Naive B cell (primary cell): Measurements from ENCODE around the gene C20orf202. TPM values are rescaled to one million over a fixed set of nuclear protein-coding genes. Genes with fewer than 3 reads are reported as not detected.
"Not testable (repeated sequence)": the region's sequence is repeated elsewhere in the genome, so short reads cannot be mapped to it uniquely, and the experiment has no call there.

Experiments
- ATAC-seq, 2 donors: fragments of 150-1000 bp; cut with Tn5 transposase; 2 replicates each; pipeline ENCODE4 v1.10.0; 2021; ENCODE audit warnings: low read depth in 2 of 2, mild to moderate bottlenecking in 2 of 2, moderate library complexity in 2 of 2
- DNase-seq: peaks from one replicate; pipeline ENCODE4 v3.0.0; 2022
- H3K27ac Mint-ChIP-seq, 6 donors: one replicate each; pipeline ENCODE4 v1.8.0; 2020 to 2022; ENCODE audit warnings: mild to moderate bottlenecking in 6 of 6, mixed read lengths in 6 of 6, moderate library complexity in 5 of 6, inconsistent platforms in 2 of 6
- H3K27me3 Mint-ChIP-seq, 3 donors: one replicate each; pipeline ENCODE4 v1.8.0; 2021 to 2022; ENCODE audit warnings: mixed read lengths in 3 of 3, mild to moderate bottlenecking in 1 of 3
- H3K36me3 Mint-ChIP-seq, 2 donors: one replicate each; pipeline ENCODE4 v1.8.0; 2020 to 2022; ENCODE audit warnings: mixed read lengths in 2 of 2, inconsistent platforms in 1 of 2, mild to moderate bottlenecking in 1 of 2
- H3K4me1 Mint-ChIP-seq, 3 donors: one replicate each; pipeline ENCODE4 v1.8.0; 2020 to 2022; ENCODE audit warnings: mixed read lengths in 3 of 3, inconsistent platforms in 1 of 3, mild to moderate bottlenecking in 1 of 3, moderate library complexity in 1 of 3
- H3K4me3 Mint-ChIP-seq, 8 donors: one replicate each; pipeline ENCODE4 v1.8.0; 2020 to 2022; ENCODE audit warnings: mild to moderate bottlenecking in 8 of 8, mixed read lengths in 8 of 8, moderate library complexity in 8 of 8, inconsistent platforms in 2 of 8
- H3K9me3 Mint-ChIP-seq, 7 donors: one replicate each; pipeline ENCODE4 v1.8.0; 2020 to 2022; ENCODE audit warnings: mixed read lengths in 7 of 7, mild to moderate bottlenecking in 5 of 7, inconsistent platforms in 2 of 7, moderate library complexity in 1 of 7
- polyA plus RNA-seq, 6 donors: library from polyadenylated mRNA; unstranded; fragments of 300-500 nt; fragmentation: Illumina TruSeq; gene quantifications; one replicate each; pipeline ENCODE4 v1.2.3, GENCODE V29; 2021; ENCODE audit warnings: low read depth in 6 of 6

C20orf202 gene
- polyA plus RNA-seq, 6 donors from 2014 or later = 0.41 TPM; not detected in 5

GRCh38 chr20:1216527-1217427 is 13.5 kb downstream of the C20orf202 start:
- not testable (repeated sequence) for H3K36me3 Mint-ChIP-seq, H3K4me3 Mint-ChIP-seq, ATAC-seq, H3K4me1 Mint-ChIP-seq, DNase-seq, H3K27ac Mint-ChIP-seq, H3K9me3 Mint-ChIP-seq
- peaks cover 21 to 70% (median 45%) of the 10 kb centered on the region in 3 donors for H3K27me3 Mint-ChIP-seq

- not testable (repeated sequence) for H3K27ac Mint-ChIP-seq, ATAC-seq, H3K4me3 Mint-ChIP-seq, H3K36me3 Mint-ChIP-seq, DNase-seq
- Mint-ChIP-seq H3K27me3 (peaks cover 3 to 53% (median 20%) of the 10 kb centered on the region in 3 donors), H3K9me3 (peaks cover 0 to 21% (median 8%) of the 10 kb centered on the region in 7 donors), H3K4me1 (peaks cover 3 to 16% (median 13%) of the 10 kb centered on the region in 3 donors)
Observed at GRCh38 chr20:1222750-1223149, 19.5 kb downstream of the C20orf202 start.

DNA sequence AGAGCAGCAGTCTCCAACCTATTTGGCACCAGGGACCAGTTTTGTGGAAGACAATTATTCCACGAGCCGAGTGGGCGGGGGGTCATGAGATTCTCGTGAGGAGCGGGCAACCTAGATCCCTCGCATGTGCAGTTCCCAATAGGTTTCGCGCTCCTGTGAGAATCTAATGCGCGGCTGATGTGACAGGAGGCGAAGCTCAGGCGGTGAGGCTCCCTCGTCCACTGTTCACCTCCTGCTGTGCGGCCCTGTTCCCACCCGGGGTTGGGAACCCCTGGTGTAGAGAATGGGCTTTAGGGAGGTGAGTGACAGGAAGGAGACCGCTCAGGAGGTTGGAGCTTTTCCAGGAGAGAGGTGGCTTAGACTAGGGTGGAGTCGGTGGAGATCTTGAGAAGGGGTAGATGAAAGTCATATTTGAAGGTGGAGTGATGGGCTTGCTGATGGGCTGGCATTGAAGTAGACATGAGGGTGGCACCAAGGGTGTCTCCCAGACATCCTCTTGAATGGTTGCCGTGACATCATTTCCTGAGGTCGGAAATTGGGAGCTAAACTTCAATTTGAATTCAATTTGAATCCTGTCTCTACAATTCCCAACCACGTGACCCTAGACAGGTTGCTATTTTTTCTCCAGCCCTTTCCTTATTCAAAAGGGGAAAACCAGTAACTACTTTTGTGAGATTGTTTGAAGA is 21.1 kb downstream of the C20orf202 start:
- no peak for ATAC-seq
- Mint-ChIP-seq H3K4me3 (peak overlapping the region in 6 of 8 donors; percentile 5 to 83 (median 48)), H3K27me3 (peaks cover 8 to 45% (median 19%) of the 10 kb centered on the region in 3 donors), H3K27ac (no peak overlapping the region), H3K4me1 (peaks cover 3 to 16% (median 13%) of the 10 kb centered on the region in 3 donors), H3K36me3 (no peaks in the 10 kb centered on the region), H3K9me3 (peaks cover 0 to 21% (median 8%) of the 10 kb centered on the region in 7 donors)
- no peak for DNase-seq

DNA sequence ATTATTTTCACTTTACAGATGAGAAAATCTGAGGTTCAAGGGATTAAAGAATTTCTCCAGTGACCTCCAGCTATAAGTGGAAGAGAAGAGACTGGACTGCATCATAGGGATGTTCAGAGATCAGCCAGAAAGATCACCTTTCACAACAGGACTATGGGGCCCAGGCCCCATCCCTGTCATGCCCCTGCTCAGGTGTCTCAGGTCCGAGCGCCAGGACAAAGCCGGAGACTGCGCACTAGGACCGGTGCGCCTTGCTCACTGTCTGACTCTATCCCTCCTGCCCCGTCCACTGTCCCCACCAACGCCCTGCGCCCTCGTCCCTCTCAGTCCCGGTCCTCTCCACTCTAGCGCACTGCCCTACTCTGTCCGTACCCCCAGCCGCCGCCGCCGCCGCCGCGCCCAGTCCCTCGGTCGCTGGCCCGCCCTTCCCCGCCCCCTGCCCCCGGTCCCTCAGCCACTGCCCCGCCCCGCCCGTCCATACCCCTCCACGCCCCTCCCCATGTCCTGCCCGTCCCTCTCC is 22.1 kb downstream of the C20orf202 start:
- Mint-ChIP-seq H3K27ac (peak overlapping the region in 1 of 6 donors; percentile 42), H3K9me3 (peaks cover 0 to 21% (median 8%) of the 10 kb centered on the region in 7 donors), H3K4me3 (peak overlapping the region; percentile 47 to 91 (median 71)), H3K27me3 (peaks cover 14 to 48% (median 24%) of the 10 kb centered on the region in 3 donors), H3K36me3 (no peaks in the 10 kb centered on the region), H3K4me1 (peaks cover 3 to 16% (median 13%) of the 10 kb centered on the region in 3 donors)
- ATAC-seq (peak; percentile 22 to 30), DNase-seq (no peak)

DNA sequence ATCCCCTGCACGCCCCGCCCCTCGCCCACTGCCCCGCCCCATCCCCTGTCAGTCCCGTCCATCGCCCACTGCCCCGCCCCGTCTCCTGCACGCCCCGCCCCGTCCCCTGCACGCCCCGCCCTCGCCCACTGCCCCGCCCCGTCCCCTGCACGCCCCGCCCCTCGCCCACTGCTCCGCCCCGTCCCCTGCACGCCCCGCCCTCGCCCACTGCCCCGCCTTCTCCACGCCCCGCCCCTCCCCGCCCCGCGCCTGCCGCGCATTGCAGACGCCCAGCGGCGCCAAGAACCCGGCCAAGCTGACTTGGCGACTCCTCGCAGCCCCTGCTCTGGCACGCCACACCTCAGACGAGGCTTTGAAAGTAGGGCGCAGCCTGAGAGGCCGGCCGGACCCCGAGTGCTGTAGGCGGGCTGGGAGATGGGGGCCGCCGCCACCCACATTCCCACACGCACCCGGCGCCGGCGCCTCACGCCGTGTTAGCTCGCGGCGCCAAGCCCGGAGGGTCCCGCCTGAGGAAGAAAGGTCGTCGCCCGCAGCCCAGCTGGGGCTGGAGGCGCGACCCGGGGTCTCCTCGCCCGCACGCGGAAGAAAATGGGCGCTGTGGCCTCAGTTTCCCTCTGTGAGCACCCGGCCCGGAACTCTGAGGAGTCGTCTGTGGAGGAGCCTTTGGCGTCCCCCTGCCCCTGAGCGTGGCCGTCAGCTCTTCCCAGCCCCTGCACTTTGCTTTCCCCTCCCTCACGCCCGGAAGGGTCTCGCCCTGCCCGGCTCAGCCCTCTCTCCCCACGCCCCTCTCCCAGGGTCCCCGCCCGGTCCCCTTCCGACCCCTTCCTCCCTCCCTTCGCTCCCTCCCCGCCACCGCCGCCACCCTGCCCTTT is 22.8 kb downstream of the C20orf202 start, which contains the start of gene RAD21L1:
TSS of gene RAD21L1 (plus strand) at position 262 of the 872 bp plus-strand sequence. CDS start 2,410 bp downstream, outside the sequence.
- no peaks in the 10 kb centered on the region for H3K36me3 Mint-ChIP-seq
- peak within 1 kb of the TSS; percentile 69 to 91 (median 80) for H3K4me3 Mint-ChIP-seq
- H3K9me3 Mint-ChIP-seq = peaks cover 0 to 21% (median 8%) of the 10 kb centered on the region in 7 donors
- peaks cover 18 to 53% (median 30%) of the 10 kb centered on the region in 3 donors for H3K27me3 Mint-ChIP-seq
- peaks cover 3 to 16% (median 13%) of the 10 kb centered on the region in 3 donors for H3K4me1 Mint-ChIP-seq
- ATAC-seq (peak; percentile 72 to 79), DNase-seq (peak; percentile 41)
- H3K27ac Mint-ChIP-seq = peak within 1 kb of the TSS in 1 of 6 donors; percentile 42

DNA sequence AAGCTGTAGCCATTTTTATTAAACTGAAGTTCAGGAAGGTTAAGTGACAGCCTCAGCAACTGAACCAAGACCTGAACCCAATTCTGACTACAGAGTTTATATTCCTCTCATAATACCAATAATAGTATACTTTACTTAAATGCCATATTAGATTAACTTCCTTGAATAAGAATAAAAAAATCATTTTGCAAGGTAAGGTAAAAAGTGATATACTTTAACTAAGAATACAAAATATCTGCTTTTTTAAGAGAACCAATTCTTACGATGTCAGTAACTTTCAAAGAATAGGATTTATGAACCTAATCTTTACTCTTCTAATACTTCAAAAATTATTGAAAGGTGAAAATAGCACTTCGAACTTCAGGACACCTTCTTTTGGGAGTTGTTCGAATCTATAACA is 26.3 kb downstream of the C20orf202 start:
- peaks cover 3 to 13% (median 13%) of the 10 kb centered on the region in 3 donors for H3K4me1 Mint-ChIP-seq
- H3K36me3 Mint-ChIP-seq = no peaks in the 10 kb centered on the region
- H3K27me3 Mint-ChIP-seq = peaks cover 21 to 33% (median 29%) of the 10 kb centered on the region in 3 donors
- peaks cover 0 to 6% (median 0%) of the 10 kb centered on the region in 7 donors for H3K9me3 Mint-ChIP-seq
- ATAC-seq (no peak), DNase-seq (no peak)
- H3K4me3 Mint-ChIP-seq = no peak overlapping the region
- H3K27ac Mint-ChIP-seq = no peak overlapping the region

GRCh38 chr20:1232286-1233111 is 29.2 kb downstream of the C20orf202 start:
- H3K27me3 Mint-ChIP-seq = peaks cover 24 to 44% (median 32%) of the 10 kb centered on the region in 3 donors
- ATAC-seq = no peak
- H3K4me1 Mint-ChIP-seq = no peaks in the 10 kb centered on the region

DNA sequence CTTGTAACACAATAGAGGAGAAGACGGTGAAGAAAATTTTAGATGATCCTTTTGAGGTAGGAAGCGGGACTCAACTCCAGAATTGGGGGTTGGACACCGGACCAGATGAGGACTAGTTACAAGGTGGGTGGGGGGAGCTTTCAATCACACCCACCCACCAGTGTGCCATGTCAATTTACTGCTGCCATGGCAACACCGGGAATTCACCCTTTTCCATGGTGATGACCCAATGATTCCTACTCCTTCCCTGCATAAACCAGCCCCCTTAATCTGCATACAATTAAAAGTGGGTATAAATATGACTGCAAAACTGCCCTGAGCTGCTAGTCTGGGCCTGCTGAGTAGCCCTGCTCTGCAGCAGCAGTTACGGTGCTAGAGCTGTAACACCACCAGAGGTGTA is 37.3 kb downstream of the C20orf202 start:
- ATAC-seq (no peak), DNase-seq (no peak)
- H3K27ac Mint-ChIP-seq = no peak overlapping the region
- H3K36me3 Mint-ChIP-seq = no peaks in the 10 kb centered on the region
- H3K27me3 Mint-ChIP-seq = peaks cover 29 to 35% (median 34%) of the 10 kb centered on the region in 3 donors
- peaks cover 0 to 7% (median 4%) of the 10 kb centered on the region in 3 donors for H3K4me1 Mint-ChIP-seq
- H3K4me3 Mint-ChIP-seq = no peak overlapping the region
- H3K9me3 Mint-ChIP-seq = no peaks in the 10 kb centered on the region

More at GRCh38 chr20:1232286-1233111, 29.2 kb downstream of the C20orf202 start:
- no peak for DNase-seq
- Mint-ChIP-seq H3K9me3 (no peaks in the 10 kb centered on the region), H3K27ac (no peak overlapping the region), H3K4me3 (no peak overlapping the region), H3K36me3 (no peaks in the 10 kb centered on the region)

DNA sequence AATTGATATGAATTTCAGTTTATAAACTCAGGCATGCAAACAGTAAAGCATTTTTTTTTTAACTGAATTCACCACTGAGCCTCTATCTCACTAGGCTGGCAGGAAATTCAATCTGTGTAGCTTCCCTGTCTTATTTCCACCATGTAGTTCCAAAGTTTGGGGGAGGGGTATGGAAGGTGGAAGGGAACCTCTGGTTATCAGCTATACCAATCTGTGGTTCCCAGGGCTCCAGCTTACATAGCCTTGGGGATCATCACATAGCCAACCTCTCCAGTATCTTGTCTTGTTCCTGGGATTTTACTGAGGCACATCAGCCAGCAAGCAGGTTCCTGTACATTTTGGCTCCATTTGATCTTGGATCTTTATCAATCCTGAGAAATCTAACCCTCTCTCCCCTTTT is 38.2 kb downstream of the C20orf202 start:
- Mint-ChIP-seq H3K9me3 (no peaks in the 10 kb centered on the region), H3K36me3 (no peaks in the 10 kb centered on the region), H3K4me1 (peaks cover 0 to 7% (median 4%) of the 10 kb centered on the region in 3 donors), H3K4me3 (no peak overlapping the region), H3K27me3 (peaks cover 24 to 26% (median 25%) of the 10 kb centered on the region in 3 donors), H3K27ac (no peak overlapping the region)
- ATAC-seq (no peak), DNase-seq (no peak)

- no peaks in the 10 kb centered on the region for H3K9me3 Mint-ChIP-seq
- H3K27me3 Mint-ChIP-seq = peaks cover 23 to 25% (median 23%) of the 10 kb centered on the region in 3 donors
- no peak overlapping the region for H3K4me3 Mint-ChIP-seq
- DNase-seq = no peak
- no peak overlapping the region for H3K27ac Mint-ChIP-seq
- no peaks in the 10 kb centered on the region for H3K36me3 Mint-ChIP-seq
- ATAC-seq = no peak
- peaks cover 0 to 7% (median 4%) of the 10 kb centered on the region in 3 donors for H3K4me1 Mint-ChIP-seq
Observed at GRCh38 chr20:1242099-1242498, 38.8 kb downstream of the C20orf202 start.

DNA sequence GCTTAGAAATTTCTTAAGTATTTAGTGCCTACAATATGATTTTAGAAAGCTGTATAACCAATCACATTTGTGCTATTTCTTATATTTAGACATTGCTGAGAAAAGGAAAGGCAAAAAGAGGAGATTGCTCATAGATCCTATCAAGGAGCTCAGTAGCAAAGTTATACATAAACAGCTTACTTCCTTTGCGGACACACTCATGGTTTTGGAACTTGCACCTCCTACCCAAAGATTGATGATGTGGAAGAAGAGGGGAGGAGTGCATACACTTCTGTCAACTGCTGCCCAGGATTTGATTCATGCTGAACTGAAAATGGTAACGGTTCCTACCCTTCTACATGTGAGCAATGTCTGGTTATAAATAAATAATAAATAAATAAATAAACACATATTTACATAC is 39.3 kb downstream of the C20orf202 start:
- Mint-ChIP-seq H3K27ac (no peak overlapping the region), H3K36me3 (no peaks in the 10 kb centered on the region), H3K4me1 (peaks cover 0 to 7% (median 4%) of the 10 kb centered on the region in 3 donors), H3K27me3 (peaks cover 23 to 25% (median 23%) of the 10 kb centered on the region in 3 donors), H3K4me3 (no peak overlapping the region), H3K9me3 (no peaks in the 10 kb centered on the region)
- DNase-seq (no peak), ATAC-seq (no peak)

GRCh38 chr20:1245578-1245977 is 42.3 kb downstream of the C20orf202 start:
- no peak for DNase-seq
- H3K4me1 Mint-ChIP-seq = peaks cover 0 to 7% (median 4%) of the 10 kb centered on the region in 3 donors
- peaks cover 14 to 22% (median 21%) of the 10 kb centered on the region in 3 donors for H3K27me3 Mint-ChIP-seq
- H3K27ac Mint-ChIP-seq = no peak overlapping the region
- ATAC-seq = no peak
- no peaks in the 10 kb centered on the region for H3K36me3 Mint-ChIP-seq
- peaks cover 0 to 1% (median 0%) of the 10 kb centered on the region in 7 donors for H3K9me3 Mint-ChIP-seq
- no peak overlapping the region for H3K4me3 Mint-ChIP-seq
